Liver (tissue), 9 donors: Measurements from ENCODE around the gene LTBP2. TPM values are rescaled to one million over a fixed set of nuclear protein-coding genes. Genes with fewer than 3 reads are reported as not detected.
A peak's percentile ranks its signal among the peaks of the same experiment; 100 is the strongest.

Source experiments
- DNase-seq: peaks from one replicate; pipeline ENCODE4 v3.0.0-alpha.2; 2017; ENCODE audit warnings: low spot score
- H3K27ac ChIP-seq, 2 donors: one replicate each; pipeline ENCODE4 v1.7.0; 2013; ENCODE audit warnings: inconsistent platforms in 2 of 2, low read length in 2 of 2, control low read depth in 1 of 2, low read depth in 1 of 2, mild to moderate bottlenecking in 1 of 2
- H3K27me3 ChIP-seq, 4 donors: one replicate each; pipeline versions ENCODE4 v1.6.1 to v1.7.0; 2013; ENCODE audit warnings: low read length in 3 of 4, inconsistent platforms in 1 of 4, mild to moderate bottlenecking in 1 of 4, moderate library complexity in 1 of 4; ENCODE audit not compliant: control insufficient read depth in 4 of 4, insufficient read depth in 4 of 4
- H3K36me3 ChIP-seq, 4 donors: one replicate each; pipeline versions ENCODE4 v1.6.1 to v1.7.0; 2013; ENCODE audit warnings: low read length in 3 of 4, mild to moderate bottlenecking in 3 of 4, low read depth in 1 of 4, moderate library complexity in 1 of 4; ENCODE audit not compliant: control insufficient read depth in 4 of 4, insufficient read depth in 3 of 4
- H3K4me1 ChIP-seq, 4 donors: one replicate each; pipeline versions ENCODE4 v1.6.1 to v1.7.0; 2013; ENCODE audit warnings: low read length in 3 of 4, mild to moderate bottlenecking in 3 of 4, moderate library complexity in 1 of 4; ENCODE audit not compliant: control insufficient read depth in 4 of 4, insufficient read depth in 4 of 4
- H3K4me3 ChIP-seq, 3 donors: one replicate each; pipeline versions ENCODE4 v1.6.1 to v1.7.0; 2013; ENCODE audit warnings: low read length in 3 of 3, control low read depth in 1 of 3, low read depth in 1 of 3, mild to moderate bottlenecking in 1 of 3
- H3K9ac ChIP-seq, 2 donors: one replicate each; pipeline ENCODE4 v1.7.0; 2013; ENCODE audit warnings: low read length in 2 of 2, mild to moderate bottlenecking in 2 of 2, moderate library complexity in 2 of 2, control low read depth in 1 of 2, low read depth in 1 of 2
- H3K9me3 ChIP-seq, 4 donors: one replicate each; pipeline versions ENCODE4 v1.6.1 to v1.7.0; 2013; ENCODE audit warnings: low read length in 3 of 4; ENCODE audit not compliant: control insufficient read depth in 4 of 4
- ATF3 ChIP-seq: IDR thresholded peaks from 2 replicates; pipeline ENCODE4 v1.6.1; 2016; ENCODE audit warnings: antibody characterized with exemption
- CTCF ChIP-seq: fragments of 150-350 bp; IDR thresholded peaks from 2 replicates; pipeline ENCODE4 v1.5.1; 2017; ENCODE audit warnings: improper control_type of control experiment, low read depth, low read length; ENCODE audit not compliant: missing input control
- EGR1 ChIP-seq, 2 donors: IDR thresholded peaks; 2 replicates each; pipeline ENCODE4 v1.6.1; 2016 to 2018; ENCODE audit warnings: antibody characterized with exemption in 2 of 2, low read depth in 2 of 2
- FOXA1 ChIP-seq: IDR thresholded peaks from 2 replicates; pipeline ENCODE4 v1.6.1; 2016; ENCODE audit warnings: antibody characterized with exemption
- FOXA2 ChIP-seq: IDR thresholded peaks from 2 replicates; pipeline ENCODE4 v1.6.1; 2016; ENCODE audit warnings: antibody characterized with exemption
- GABPA ChIP-seq, 2 donors: IDR thresholded peaks in 1 of 2; conservative IDR thresholded peaks in 1 of 2; 2 replicates each; pipeline ENCODE4 v1.6.1; 2016; ENCODE audit warnings: antibody characterized with exemption in 2 of 2, mild to moderate bottlenecking in 1 of 2, moderate library complexity in 1 of 2
- HNF4A ChIP-seq, 2 donors: conservative IDR thresholded peaks; 2 replicates each; pipeline ENCODE4 v1.6.1; 2016; ENCODE audit warnings: antibody characterized with exemption in 2 of 2, mild to moderate bottlenecking in 2 of 2
- HNF4G ChIP-seq: IDR thresholded peaks from 2 replicates; pipeline ENCODE4 v1.6.1; 2016; ENCODE audit warnings: antibody characterized with exemption
- JUND ChIP-seq, 2 donors: IDR thresholded peaks; 2 replicates each; pipeline ENCODE4 v1.6.1; 2016; ENCODE audit warnings: antibody characterized with exemption in 2 of 2
- MAX ChIP-seq: IDR thresholded peaks from 2 replicates; pipeline ENCODE4 v1.6.1; 2016; ENCODE audit warnings: antibody characterized with exemption
- NR2F2 ChIP-seq: IDR thresholded peaks from 2 replicates; pipeline ENCODE4 v1.6.1; 2016; ENCODE audit warnings: antibody characterized with exemption
- RAD21 ChIP-seq, 2 donors: IDR thresholded peaks; 2 replicates each; pipeline ENCODE4 v1.6.1; 2016; ENCODE audit warnings: antibody characterized with exemption in 2 of 2, mild to moderate bottlenecking in 2 of 2
- REST ChIP-seq: IDR thresholded peaks from 2 replicates; pipeline ENCODE4 v1.6.1; 2016; ENCODE audit warnings: antibody characterized with exemption, mild to moderate bottlenecking
- RXRA ChIP-seq, 2 donors: IDR thresholded peaks; 2 replicates each; pipeline ENCODE4 v1.6.1; 2017 to 2018; ENCODE audit warnings: antibody characterized with exemption in 2 of 2, mild to moderate bottlenecking in 1 of 2
- SP1 ChIP-seq: IDR thresholded peaks from 2 replicates; pipeline ENCODE4 v1.6.1; 2018; ENCODE audit warnings: antibody characterized with exemption, mild to moderate bottlenecking
- TAF1 ChIP-seq: conservative IDR thresholded peaks from 2 replicates; pipeline ENCODE4 v1.6.1; 2016; ENCODE audit warnings: antibody characterized with exemption, mild to moderate bottlenecking
- YY1 ChIP-seq: IDR thresholded peaks from 2 replicates; pipeline ENCODE4 v1.6.1; 2016; ENCODE audit warnings: antibody characterized with exemption, mild to moderate bottlenecking
- ZBTB33 ChIP-seq: IDR thresholded peaks from 2 replicates; pipeline ENCODE4 v1.6.1; 2016; ENCODE audit warnings: antibody characterized with exemption
- whole genome bisulfite sequencing: extraction: QIAGEN DNeasy Blood & Tissue Kit; methylation state at CpG from one replicate; pipeline ENCODE4 v1.1.7; 2013; 5-methylcytosine and 5-hydroxymethylcytosine counted together
- polyA plus RNA-seq, 2 donors: library from polyadenylated mRNA; stranded (reverse) in 1 of 2; unstranded in 1 of 2; fragments of 200-250 nt in 1 of 2; fragments of >200 nt in 1 of 2; fragmentation: Nextera tagmentation in 1 of 2; extraction: Ambion mirVana in 1 of 2; gene quantifications; one replicate each; pipeline versions ENCODE4 v1.2.1 to v1.2.3, GENCODE V29; 2013 to 2015
- total RNA-seq, 2 donors: library from RNA; depleted of rRNA; stranded (reverse); fragments of >200 nt; gene quantifications; one replicate each; pipeline ENCODE4 v1.2.3, GENCODE V29; 2014
- donor health status: healthy.
- donor health status: healthy.
- donor health status: healthy.
- donor health status: healthy.
- donor health status: healthy.

Gene LTBP2
- total and polyA plus RNA-seq, 4 donors: 0.24 to 1.3 (median 0.89) TPM

GRCh38 chr14:74493343-74494261 is 118.4 kb downstream of the LTBP2 start, which contains the start of gene ISCA2:
TSS of gene ISCA2 (plus strand) at chr14:74493765. CDS start at chr14:74493775, 10 bp downstream.
- Histone ChIP-seq H3K27ac (peak within 1 kb of the TSS; percentile 90 to 91), H3K9ac (peak within 1 kb of the TSS; percentile 34 to 85), H3K36me3 (no peaks in the 10 kb centered on the region), H3K9me3 (no peaks in the 10 kb centered on the region), H3K4me3 (peak within 1 kb of the TSS; percentile 75 to 100 (median 87)), H3K4me1 (peaks cover 0 to 18% (median 15%) of the 10 kb centered on the region in 4 donors), H3K27me3 (no peaks in the 10 kb centered on the region)
- 1% methylated on average over 73 of the region's 73 CpGs for whole genome bisulfite sequencing
- TF ChIP-seq ATF3 (no peak), HNF4A (conservative IDR thresholded peaks at IDR 0.05) (no peak), NR2F2 (peak; percentile 35), TAF1 (peak; percentile 1), FOXA1 (no peak), ZBTB33 (peak; percentile 29), REST (no peak), GABPA (IDR thresholded peaks at IDR 0.05 in 1 of 2, conservative IDR thresholded peaks at IDR 0.05 in 1 of 2) (peak in 1 of 2 donors; percentile 66), CTCF (no peak), HNF4G (no peak), MAX (no peak), YY1 (peak; percentile 97), JUND (IDR thresholded peaks at IDR 0.05) (peak in 1 of 2 donors; percentile 23), RXRA (IDR thresholded peaks at IDR 0.05) (peak; percentile 28 to 29), EGR1 (IDR thresholded peaks at IDR 0.05; ENCODE audit: low read depth in 2 of 2) (no peak), RAD21 (IDR thresholded peaks at IDR 0.05) (no peak), FOXA2 (no peak), SP1 (peak; percentile 93)
- peak; percentile 100 for DNase-seq
